Islet precursor cell (in vitro differentiated cells): Measurements from ENCODE around the gene UCN2.
"Not testable (repeated sequence)": the region's sequence is repeated elsewhere in the genome, so short reads cannot be mapped to it uniquely, and the experiment has no call there.

Experiments
- DNase-seq: peaks from one replicate; pipeline ENCODE4 v3.0.0-alpha.2; 2018

Gene UCN2

DNA sequence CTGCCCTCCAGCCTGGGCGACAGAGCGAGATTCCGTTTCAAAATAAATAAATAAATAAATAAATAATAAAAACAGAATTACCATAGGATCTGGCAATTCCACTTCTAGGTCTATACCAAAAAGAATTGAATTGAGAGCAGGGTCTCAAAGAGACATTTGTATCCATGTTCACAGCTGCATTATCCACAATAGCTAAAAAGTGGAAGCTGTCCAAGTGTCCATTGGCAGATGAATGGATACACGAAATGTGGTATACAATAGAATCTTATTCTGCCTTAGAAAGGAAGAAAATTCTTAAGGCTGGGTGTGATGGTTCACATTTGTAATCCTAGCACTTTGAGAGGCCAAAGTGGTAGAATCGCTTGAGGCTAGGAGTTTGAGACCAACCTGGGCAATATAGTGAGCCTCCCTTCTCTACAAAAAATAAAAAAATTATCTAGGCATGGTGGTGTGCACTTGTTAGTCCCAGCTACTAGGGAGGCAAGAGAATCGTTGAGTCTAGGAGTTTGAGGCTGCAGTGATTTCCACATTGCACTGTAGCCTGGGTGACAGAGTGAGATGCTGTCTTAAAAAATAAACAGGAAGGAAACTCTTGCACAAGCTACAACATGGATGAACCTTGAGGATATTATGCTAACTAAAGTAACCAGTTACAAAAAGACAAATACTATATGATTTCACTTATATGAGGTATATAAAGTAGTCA lies 31.2 kb downstream of the UCN2 start:
- no peak for DNase-seq

DNA sequence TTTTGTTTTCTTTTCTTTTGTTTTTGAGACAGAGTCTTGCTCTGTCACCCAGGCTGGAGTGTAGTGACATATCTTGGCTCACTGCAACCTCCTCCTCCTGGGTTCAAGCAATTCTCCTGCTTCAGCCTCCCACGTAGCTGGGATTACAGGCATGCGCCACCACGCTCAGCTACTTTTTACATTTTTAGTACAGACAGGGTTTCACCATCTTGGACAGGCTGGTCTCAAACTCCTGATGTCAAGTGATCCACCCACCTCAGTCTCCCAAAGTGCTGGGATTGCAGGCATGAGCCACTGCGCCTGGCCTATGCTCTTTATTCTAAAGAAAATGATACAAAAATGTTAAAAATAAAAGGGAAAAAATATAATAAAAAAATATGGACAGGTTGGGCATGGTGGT lies 32.9 kb downstream of the UCN2 start:
- DNase-seq, result not testable (repeated sequence)

- no peak for DNase-seq
Measured at GRCh38 chr3:48528754-48529153, 34.8 kb downstream of the UCN2 start.

GRCh38 chr3:48528048-48528447 lies 35.5 kb downstream of the UCN2 start:
- DNase-seq, result no peak

- DNase-seq, result no peak
Measured at GRCh38 chr3:48524970-48525369, 38.6 kb downstream of the UCN2 start.

DNA sequence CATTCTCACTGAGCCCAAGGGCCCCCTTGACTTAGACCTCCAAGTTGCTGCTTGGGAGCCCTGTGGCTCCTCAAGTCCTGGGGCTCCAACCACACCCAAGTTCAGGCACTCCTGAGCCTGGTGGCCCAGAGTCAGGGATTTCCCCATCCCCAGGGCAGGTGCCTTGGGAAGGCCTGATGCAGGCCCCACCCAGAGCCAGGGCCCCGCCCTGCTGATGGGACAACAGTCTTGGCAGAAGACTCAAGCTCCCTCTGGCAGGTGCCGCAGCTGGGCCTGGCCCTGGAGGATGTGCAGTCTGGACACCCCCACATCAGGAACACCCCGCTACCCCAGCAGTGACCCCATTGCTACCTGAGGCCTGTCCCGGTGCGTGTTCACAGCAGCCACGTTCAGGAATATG lies 41.9 kb downstream of the UCN2 start:
- DNase-seq, result peak; percentile 35

- DNase-seq, result no peak
Measured at GRCh38 chr3:48519277-48519643, 44.3 kb downstream of the UCN2 start.

GRCh38 chr3:48518638-48519276 lies 44.8 kb downstream of the UCN2 start:
- DNase-seq, result peak; percentile 38

DNA sequence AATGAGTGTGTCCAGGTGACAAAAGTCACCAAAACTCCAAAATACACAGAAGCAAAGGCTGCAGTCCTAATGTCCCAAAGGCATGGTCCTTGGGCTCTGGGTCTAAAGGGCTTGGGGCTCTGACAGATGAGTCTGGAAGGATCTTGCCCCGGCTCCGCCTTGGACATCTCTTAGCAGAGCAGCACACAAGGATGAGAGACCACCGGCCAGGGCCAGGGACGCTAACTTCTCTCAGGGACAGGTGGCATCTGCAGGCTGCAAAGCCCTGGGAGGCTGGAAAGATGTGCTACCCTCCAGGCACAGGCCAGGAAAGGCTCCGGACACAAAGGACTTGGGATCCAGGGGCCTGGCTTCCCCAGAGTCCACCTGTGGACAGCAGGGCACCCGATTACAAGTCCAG lies 45.5 kb downstream of the UCN2 start:
- peak; percentile 50 for DNase-seq

DNA sequence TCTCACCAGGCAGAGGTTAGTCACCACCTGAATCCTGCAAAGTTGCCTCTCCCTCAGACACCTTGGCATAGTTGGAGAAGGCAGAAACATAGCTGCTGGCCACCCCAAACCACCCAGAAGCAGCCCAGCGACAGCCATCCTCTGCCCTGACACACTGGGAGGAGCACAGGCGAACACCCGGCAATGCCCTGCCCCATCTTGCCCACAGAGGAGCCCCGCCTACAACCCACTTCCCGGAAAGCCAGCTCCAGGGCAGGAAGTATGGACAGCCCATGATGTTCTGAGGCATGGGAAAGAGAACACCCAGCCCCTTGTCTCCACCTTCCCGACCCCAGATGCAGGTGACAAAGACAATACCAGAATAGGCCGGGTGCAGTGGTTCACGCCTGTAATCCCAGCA lies 47.0 kb downstream of the UCN2 start:
- peak; percentile 44 for DNase-seq

DNA sequence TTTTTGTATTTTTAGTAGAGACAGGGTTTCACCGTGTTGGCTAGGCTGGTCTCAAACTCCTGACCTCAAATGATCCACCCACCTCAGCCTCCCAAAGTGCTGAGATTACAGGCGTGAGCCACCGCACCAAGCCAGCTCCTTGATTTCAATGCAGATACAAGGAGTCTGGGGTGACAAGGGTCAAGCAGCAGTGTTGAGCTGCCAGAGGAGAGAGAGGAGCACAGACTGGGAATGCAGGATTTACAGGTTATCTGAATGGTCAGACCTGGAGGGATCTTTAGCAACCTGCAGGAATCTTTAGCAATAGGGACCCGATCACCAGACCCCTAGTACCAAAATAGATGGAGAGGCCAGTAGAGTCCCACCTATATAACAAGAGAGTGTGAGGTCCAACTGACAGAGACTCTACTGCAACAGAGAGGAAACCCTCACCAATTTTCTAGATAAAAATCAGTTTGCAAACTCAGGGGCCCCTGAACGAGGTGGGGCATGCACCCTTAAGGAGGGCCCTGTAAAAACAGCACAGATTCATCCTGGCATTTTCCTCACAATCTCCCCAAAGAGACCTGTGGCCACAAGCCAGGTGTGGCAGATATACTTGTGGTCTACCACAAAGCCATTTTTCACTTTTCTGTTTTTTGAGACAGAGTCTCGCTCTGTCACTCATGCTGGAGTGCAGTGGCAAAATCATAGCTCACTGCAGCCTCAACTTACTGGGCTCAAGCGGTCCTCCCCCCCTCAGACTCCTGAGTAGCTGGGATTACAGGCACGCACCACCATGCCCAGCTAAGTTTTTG lies 49.0 kb downstream of the UCN2 start:
- peak; percentile 57 for DNase-seq
